ENCODE measurements around the gene JAG1. TPM values are rescaled to one million over a fixed set of nuclear protein-coding genes. Genes with fewer than 3 reads are reported as not detected.

JAG1 gene
- total RNA-seq, 2 donors from 2014 or later = 6.8 to 19.7 TPM

DNA sequence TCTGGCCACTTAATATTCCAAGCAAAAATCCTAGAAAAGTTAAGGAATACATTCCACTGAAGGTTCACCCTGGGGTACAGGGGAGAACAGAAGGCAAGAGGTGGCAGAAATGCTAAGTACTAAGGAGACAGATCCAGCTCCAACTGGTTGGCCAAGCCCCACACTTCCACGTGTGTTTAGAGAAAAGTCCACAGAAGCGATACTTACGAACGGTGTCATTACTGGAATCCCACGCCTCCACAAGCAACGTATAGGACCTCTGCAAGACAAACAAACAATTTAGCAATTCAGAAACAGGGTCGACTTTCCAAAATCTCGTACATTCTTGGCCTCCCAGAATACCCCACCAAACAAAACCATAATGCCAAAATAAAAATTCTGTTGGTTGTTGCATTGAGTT, 10.0 kb downstream of the JAG1 start:
- no peak overlapping the region for H3K4me3 Mint-ChIP-seq
- Histone ChIP-seq H3K36me3 (ENCODE audit: control insufficient read depth, insufficient read depth, low read length) (no peaks in the 10 kb centered on the region), H3K27me3 (ENCODE audit: control insufficient read depth, insufficient read depth, low read length, poor library complexity, severe bottlenecking) (peaks cover 53% of the 10 kb centered on the region), H3K4me3 (ENCODE audit: low read length) (no peak overlapping the region), H3K4me1 (ENCODE audit: control insufficient read depth, insufficient read depth, low read length) (peaks cover 14% of the 10 kb centered on the region), H3K9me3 (ENCODE audit: control insufficient read depth, low read length) (no peaks in the 10 kb centered on the region), H3K9ac (ENCODE audit: extremely low read depth, low read length, poor library complexity, severe bottlenecking) (no peak overlapping the region), H3K27ac (ENCODE audit: low read depth, low read length) (no peak overlapping the region)
- peaks cover 25% of the 10 kb centered on the region for H3K36me3 Mint-ChIP-seq (ENCODE audit: low read depth)
- peaks cover 60% of the 10 kb centered on the region for H3K27me3 Mint-ChIP-seq (ENCODE audit: insufficient read depth)
- peaks cover 54% of the 10 kb centered on the region for H3K4me1 Mint-ChIP-seq
- no peaks in the 10 kb centered on the region for H3K9me3 Mint-ChIP-seq
- H3K27ac Mint-ChIP-seq = peak overlapping the region; percentile 82
- DNase-seq = no peak
- no peak for TF ChIP-seq CTCF (conservative IDR thresholded peaks at IDR 0.05)
- WGBS, 2 experiments (ENCODE audit: insufficient coverage in 1 of 2, insufficient read length in 1 of 2) = 88 to 92% methylated on average over 7 to 8 of the region's 8 CpGs

GRCh38 chr20:10662661-10663458, 10.9 kb downstream of the JAG1 start:
- H3K36me3 ChIP-seq (ENCODE audit: control insufficient read depth, insufficient read depth, low read length) = no peaks in the 10 kb centered on the region
- no peaks in the 10 kb centered on the region for H3K9me3 ChIP-seq (ENCODE audit: control insufficient read depth, low read length)
- no peak overlapping the region for H3K4me3 ChIP-seq (ENCODE audit: low read length)
- H3K9ac ChIP-seq (ENCODE audit: extremely low read depth, low read length, poor library complexity, severe bottlenecking) = no peak overlapping the region
- 96 to 100% methylated on average over 4 to 10 of the region's 10 CpGs for WGBS, 2 experiments (ENCODE audit: insufficient coverage in 1 of 2, insufficient read length in 1 of 2)
- peak; percentile 34 for DNase-seq
- H3K27me3 Mint-ChIP-seq (ENCODE audit: insufficient read depth) = peaks cover 64% of the 10 kb centered on the region
- H3K4me3 Mint-ChIP-seq = no peak overlapping the region
- no peak overlapping the region for H3K27ac Mint-ChIP-seq
- peaks cover 14% of the 10 kb centered on the region for H3K4me1 ChIP-seq (ENCODE audit: control insufficient read depth, insufficient read depth, low read length)
- peaks cover 52% of the 10 kb centered on the region for H3K27me3 ChIP-seq (ENCODE audit: control insufficient read depth, insufficient read depth, low read length, poor library complexity, severe bottlenecking)
- H3K9me3 Mint-ChIP-seq = no peaks in the 10 kb centered on the region
- H3K4me1 Mint-ChIP-seq = peaks cover 54% of the 10 kb centered on the region
- TF ChIP-seq CTCF (conservative IDR thresholded peaks at IDR 0.05) = no peak
- H3K36me3 Mint-ChIP-seq (ENCODE audit: low read depth) = peaks cover 33% of the 10 kb centered on the region
- no peak overlapping the region for H3K27ac ChIP-seq (ENCODE audit: low read depth, low read length)

DNA sequence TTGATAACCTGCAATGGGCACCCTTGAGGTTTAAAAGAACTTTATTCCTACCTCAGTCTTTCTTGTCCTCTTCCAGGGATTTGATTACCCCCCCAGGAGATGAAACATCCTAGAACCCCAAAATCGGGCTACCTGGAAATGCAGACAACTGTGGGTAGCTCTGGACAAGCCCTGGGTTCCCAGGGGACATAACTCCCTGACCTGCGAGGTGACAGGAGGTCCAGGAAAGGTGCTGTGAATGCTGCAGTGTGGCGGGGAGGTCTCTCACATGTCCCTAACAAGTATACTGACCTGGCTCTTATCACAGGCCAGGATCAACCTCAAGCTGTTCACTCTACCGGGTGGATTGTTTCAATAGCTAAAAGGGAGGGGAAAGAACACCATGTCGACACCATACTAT, 11.6 kb downstream of the JAG1 start:
- Mint-ChIP-seq H3K4me1 (peaks cover 54% of the 10 kb centered on the region), H3K27ac (no peak overlapping the region), H3K27me3 (ENCODE audit: insufficient read depth) (peaks cover 67% of the 10 kb centered on the region), H3K36me3 (ENCODE audit: low read depth) (peaks cover 37% of the 10 kb centered on the region), H3K4me3 (no peak overlapping the region), H3K9me3 (no peaks in the 10 kb centered on the region)
- no peak overlapping the region for H3K4me3 ChIP-seq (ENCODE audit: low read length)
- 69 to 78% methylated on average over 3 to 4 of the region's 5 CpGs for WGBS, 2 experiments (ENCODE audit: insufficient coverage in 1 of 2, insufficient read length in 1 of 2)
- no peak for TF ChIP-seq CTCF (conservative IDR thresholded peaks at IDR 0.05)
- H3K9me3 ChIP-seq (ENCODE audit: control insufficient read depth, low read length) = no peaks in the 10 kb centered on the region
- H3K27me3 ChIP-seq (ENCODE audit: control insufficient read depth, insufficient read depth, low read length, poor library complexity, severe bottlenecking) = peaks cover 55% of the 10 kb centered on the region
- peaks cover 14% of the 10 kb centered on the region for H3K4me1 ChIP-seq (ENCODE audit: control insufficient read depth, insufficient read depth, low read length)
- no peak overlapping the region for H3K27ac ChIP-seq (ENCODE audit: low read depth, low read length)
- H3K36me3 ChIP-seq (ENCODE audit: control insufficient read depth, insufficient read depth, low read length) = no peaks in the 10 kb centered on the region
- DNase-seq = peak; percentile 48
- no peak overlapping the region for H3K9ac ChIP-seq (ENCODE audit: extremely low read depth, low read length, poor library complexity, severe bottlenecking)
